Neuronal stem cell (in vitro differentiated cells): ENCODE measurements around the gene GNG13.
A peak's percentile ranks its signal among the peaks of the same experiment; 100 is the strongest.

ENCODE experiments used
- DNase-seq: peaks from one replicate; pipeline ENCODE4 v3.0.0-alpha.2; 2013; ENCODE audit warnings: low spot score
- H2AFZ ChIP-seq: one replicate; pipeline ENCODE4 v1.6.1; 2013; ENCODE audit warnings: mild to moderate bottlenecking, low read length, inconsistent platforms
- H2AK5ac ChIP-seq: 2 replicates; pipeline ENCODE4 v1.6.1; 2013; ENCODE audit warnings: low read depth, mild to moderate bottlenecking, inconsistent platforms, low read length, moderate library complexity, mixed read lengths
- H2BK120ac ChIP-seq: 2 replicates; pipeline ENCODE4 v1.6.1; 2013; ENCODE audit warnings: low read depth, mild to moderate bottlenecking, inconsistent platforms, low read length, moderate library complexity, mixed read lengths
- H2BK12ac ChIP-seq: one replicate; pipeline ENCODE4 v1.6.1; 2013; ENCODE audit warnings: low read length, inconsistent platforms
- H2BK15ac ChIP-seq: 2 replicates; pipeline ENCODE4 v1.6.1; 2013; ENCODE audit warnings: mild to moderate bottlenecking, low read length, inconsistent platforms, mixed read lengths
- H2BK5ac ChIP-seq: one replicate; pipeline ENCODE4 v1.6.1; 2013; ENCODE audit warnings: inconsistent platforms, mild to moderate bottlenecking, low read length, moderate library complexity
- H3K14ac ChIP-seq: one replicate; pipeline ENCODE4 v1.6.1; 2013; ENCODE audit warnings: low read length, inconsistent platforms
- H3K18ac ChIP-seq: 2 replicates; pipeline ENCODE4 v1.6.1; 2013; ENCODE audit warnings: low read length, inconsistent platforms
- H3K23ac ChIP-seq: 2 replicates; pipeline ENCODE4 v1.6.1; 2013; ENCODE audit warnings: low read depth, mild to moderate bottlenecking, mixed read lengths, low read length, inconsistent platforms; ENCODE audit not compliant: poor library complexity
- H3K27ac ChIP-seq: replicated peaks from 3 replicates; pipeline ENCODE4 v1.5.1; 2013; ENCODE audit warnings: low read length, inconsistent platforms
- H3K27me3 ChIP-seq, 3 experiments: 2 replicates each; pipeline ENCODE4 v1.6.1; 2013; ENCODE audit warnings: low read length in 3 of 3, mild to moderate bottlenecking in 2 of 3, inconsistent platforms in 1 of 3, low read depth in 1 of 3, mixed read lengths in 1 of 3, moderate library complexity in 1 of 3; ENCODE audit not compliant: control insufficient read depth in 3 of 3, insufficient read depth in 3 of 3
- H3K36me3 ChIP-seq, 2 donors: replicated peaks in 1 of 2; 2 replicates each; pipeline ENCODE4 v1.6.1; 2013; ENCODE audit warnings: low read length in 2 of 2; ENCODE audit not compliant: control insufficient read depth in 2 of 2, insufficient read depth in 2 of 2
- H3K4ac ChIP-seq: 2 replicates; pipeline ENCODE4 v1.6.1; 2013; ENCODE audit warnings: inconsistent platforms, mild to moderate bottlenecking, low read length, moderate library complexity
- H3K4me1 ChIP-seq, 2 donors: 1 replicate in 1 of 2; 2 replicates in 1 of 2; pipeline ENCODE4 v1.6.1; 2013; ENCODE audit warnings: low read length in 2 of 2, low read depth in 1 of 2; ENCODE audit not compliant: control insufficient read depth in 2 of 2, insufficient read depth in 1 of 2
- H3K4me2 ChIP-seq: one replicate; pipeline ENCODE4 v1.6.1; 2013; ENCODE audit warnings: mild to moderate bottlenecking, low read length, inconsistent platforms; ENCODE audit not compliant: insufficient read depth, poor library complexity, severe bottlenecking
- H3K4me3 ChIP-seq, 2 donors: 2 replicates each; pipeline ENCODE4 v1.5.1; 2013; ENCODE audit warnings: low read length in 2 of 2, mild to moderate bottlenecking in 2 of 2, inconsistent platforms in 1 of 2, moderate library complexity in 1 of 2
- H3K79me1 ChIP-seq: one replicate; pipeline ENCODE4 v1.6.1; 2013; ENCODE audit warnings: low read depth, mild to moderate bottlenecking, inconsistent platforms, low read length, moderate library complexity
- H3K9ac ChIP-seq: one replicate; pipeline ENCODE4 v1.6.1; 2013; ENCODE audit warnings: mild to moderate bottlenecking, low read depth, low read length, inconsistent platforms; ENCODE audit not compliant: poor library complexity
- H3K9me3 ChIP-seq, 2 donors: replicated peaks in 1 of 2; 2 replicates each; pipeline versions ENCODE3 to v1.6.1; 2013; ENCODE audit warnings: low read length in 2 of 2, mild to moderate bottlenecking in 2 of 2, inconsistent platforms in 1 of 2, low read depth in 1 of 2, mixed read lengths in 1 of 2, moderate library complexity in 1 of 2; ENCODE audit not compliant: control insufficient read depth in 2 of 2, insufficient read depth in 1 of 2
- H4K8ac ChIP-seq: one replicate; pipeline ENCODE4 v1.6.1; 2013; ENCODE audit warnings: low read depth, mild to moderate bottlenecking, inconsistent platforms, low read length, moderate library complexity
- H4K91ac ChIP-seq: one replicate; pipeline ENCODE4 v1.6.1; 2013; ENCODE audit warnings: low read length, low read depth, mild to moderate bottlenecking, inconsistent platforms; ENCODE audit not compliant: poor library complexity
- WGBS, 2 donors: extraction: QIAGEN DNeasy Blood & Tissue Kit; methylation state at CpG; one replicate each; pipeline ENCODE4 v1.1.7; 2013; ENCODE audit warnings: missing lambda C conversion rate in 2 of 2, mixed read lengths in 1 of 2; ENCODE audit not compliant: insufficient read length in 2 of 2, insufficient replicate concordance in 1 of 2; ENCODE audit errors: extremely low coverage in 2 of 2; 5-methylcytosine and 5-hydroxymethylcytosine counted together

Gene GNG13

DNA sequence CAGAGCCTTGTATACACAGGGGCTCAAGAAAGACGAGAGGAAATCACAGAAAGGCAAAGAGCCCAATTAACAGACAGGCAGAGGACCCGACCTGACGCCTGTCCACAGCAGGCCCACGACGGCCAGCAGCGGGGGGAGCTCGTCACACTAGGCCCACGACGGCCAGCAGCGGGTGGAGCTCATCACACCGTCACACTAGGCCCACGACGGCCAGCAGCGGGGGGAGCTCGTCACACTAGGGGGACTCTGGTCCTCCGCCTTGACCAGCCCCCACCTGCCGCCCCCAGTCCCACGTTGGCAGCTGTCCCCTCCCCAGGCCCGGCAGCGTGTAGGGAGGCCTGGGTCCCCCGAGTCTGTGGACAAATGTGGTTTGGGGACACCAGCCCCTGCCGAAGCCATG, 23.7 kb upstream of the GNG13 start:
- Histone ChIP-seq H2AFZ (no peak overlapping the region), H2BK5ac (peak overlapping the region; percentile 66), H3K27me3 (peaks cover 0 to 32% (median 0%) of the 10 kb centered on the region in 3 experiments), H2BK120ac (peak overlapping the region; percentile 61), H3K4ac (peak overlapping the region; percentile 89), H4K8ac (peak overlapping the region; percentile 65), H4K91ac (no peak overlapping the region), H3K4me1 (peaks cover 3% of the 10 kb centered on the region in 2 donors), H3K27ac (no peak overlapping the region), H2BK15ac (peak overlapping the region; percentile 92), H3K36me3 (no peaks in the 10 kb centered on the region), H3K4me3 (peak overlapping the region in 1 of 2 donors; percentile 35), H3K23ac (peak overlapping the region; percentile 89), H2BK12ac (no peak overlapping the region), H3K79me1 (peaks cover 2% of the 10 kb centered on the region), H3K14ac (no peak overlapping the region), H3K4me2 (no peak overlapping the region), H3K9me3 (peaks cover 8 to 15% of the 10 kb centered on the region in 2 donors), H3K18ac (peak overlapping the region; percentile 80), H2AK5ac (peak overlapping the region; percentile 95), H3K9ac (no peak overlapping the region)
- no peak for DNase-seq
- no CpG with 5 or more reads among the region's 22 CpGs for WGBS, 2 donors

DNA sequence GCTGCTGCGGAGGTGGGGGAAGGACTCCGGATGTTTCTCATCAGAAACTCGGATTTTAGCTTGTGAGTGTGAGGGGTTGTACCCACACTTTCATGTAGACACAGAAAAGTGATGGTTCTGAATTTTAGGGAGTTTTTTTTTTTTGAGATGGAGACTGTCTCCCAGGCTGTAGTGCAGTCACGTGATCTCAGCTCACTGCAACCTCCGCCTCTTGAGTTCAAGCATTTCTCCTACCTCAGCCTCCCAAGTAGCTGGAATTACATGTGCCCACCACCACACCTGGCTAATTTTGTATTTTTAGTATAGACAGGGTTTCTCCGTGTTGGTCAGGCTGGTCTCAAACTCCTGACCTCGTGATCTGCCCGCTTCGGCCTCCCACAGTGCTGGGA, 22.4 kb upstream of the GNG13 start:
- Histone ChIP-seq H2BK12ac (no peak overlapping the region), H2BK15ac (peak overlapping the region; percentile 62), H3K14ac (no peak overlapping the region), H2AK5ac (no peak overlapping the region), H3K4me3 (no peak overlapping the region), H3K23ac (no peak overlapping the region), H3K27me3 (peaks cover 0 to 28% (median 0%) of the 10 kb centered on the region in 3 experiments), H4K8ac (no peak overlapping the region), H2BK5ac (no peak overlapping the region), H3K18ac (no peak overlapping the region), H3K9ac (no peak overlapping the region), H4K91ac (no peak overlapping the region), H2AFZ (no peak overlapping the region), H3K4me2 (no peak overlapping the region), H3K79me1 (peaks cover 2% of the 10 kb centered on the region), H3K36me3 (no peaks in the 10 kb centered on the region), H3K4ac (no peak overlapping the region), H3K9me3 (peaks cover 8 to 15% of the 10 kb centered on the region in 2 donors), H3K27ac (no peak overlapping the region), H2BK120ac (no peak overlapping the region), H3K4me1 (peaks cover 3% of the 10 kb centered on the region in 2 donors)
- no peak for DNase-seq
- WGBS, 2 donors: no CpG with 5 or more reads among the region's 9 CpGs

DNA sequence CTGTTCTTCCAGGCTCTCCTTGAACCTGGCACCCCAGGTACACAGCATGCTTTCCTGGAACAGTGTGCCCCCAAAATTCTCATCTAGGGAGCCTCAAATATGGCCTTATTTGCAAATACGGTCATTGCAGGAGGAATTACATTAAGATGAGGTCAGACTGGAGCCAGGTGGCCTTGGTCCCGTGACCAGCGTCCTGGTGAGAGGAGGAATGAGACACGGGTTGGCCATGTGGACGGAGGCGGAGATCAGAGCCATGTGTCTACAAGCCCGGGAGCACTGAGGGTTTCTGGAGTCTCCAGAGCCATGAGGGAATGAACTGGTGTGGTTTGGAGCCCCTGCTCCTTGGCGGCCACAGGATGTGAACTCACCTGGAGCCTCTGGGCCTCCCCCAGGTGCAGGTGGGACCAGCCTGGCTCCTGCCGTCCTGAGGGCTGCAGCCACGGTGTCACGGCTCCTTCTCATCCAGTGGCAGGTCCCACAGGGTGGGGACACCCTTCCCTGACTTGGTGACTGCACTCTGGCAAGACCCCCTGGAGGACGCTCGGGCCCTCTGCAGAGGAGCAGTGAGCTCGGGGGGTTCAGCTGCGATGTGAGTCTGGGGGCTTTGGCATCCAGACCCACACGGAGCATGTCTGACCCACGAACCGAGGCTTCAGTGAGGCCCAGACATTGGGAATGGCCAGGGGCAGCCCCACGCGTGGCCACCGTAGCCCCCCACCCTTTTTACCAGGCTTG, 21.8 kb upstream of the GNG13 start:
- Histone ChIP-seq H2AFZ (no peak overlapping the region), H3K4me2 (no peak overlapping the region), H3K27ac (no peak overlapping the region), H3K14ac (peak overlapping the region; percentile 84), H4K91ac (no peak overlapping the region), H3K4me1 (peaks cover 3% of the 10 kb centered on the region in 2 donors), H3K4ac (peak overlapping the region; percentile 55), H3K9me3 (peaks cover 8 to 15% of the 10 kb centered on the region in 2 donors), H2BK120ac (no peak overlapping the region), H3K23ac (peak overlapping the region; percentile 56), H3K36me3 (no peaks in the 10 kb centered on the region), H3K4me3 (no peak overlapping the region), H2BK5ac (no peak overlapping the region), H2BK12ac (no peak overlapping the region), H3K79me1 (peaks cover 2% of the 10 kb centered on the region), H3K18ac (peak overlapping the region; percentile 67), H4K8ac (peak overlapping the region; percentile 68), H3K9ac (no peak overlapping the region), H3K27me3 (peaks cover 0 to 25% (median 0%) of the 10 kb centered on the region in 3 experiments), H2BK15ac (peak overlapping the region; percentile 62), H2AK5ac (peak overlapping the region; percentile 24)
- DNase-seq: no peak
- WGBS, 2 donors: no CpG with 5 or more reads among the region's 21 CpGs

DNA sequence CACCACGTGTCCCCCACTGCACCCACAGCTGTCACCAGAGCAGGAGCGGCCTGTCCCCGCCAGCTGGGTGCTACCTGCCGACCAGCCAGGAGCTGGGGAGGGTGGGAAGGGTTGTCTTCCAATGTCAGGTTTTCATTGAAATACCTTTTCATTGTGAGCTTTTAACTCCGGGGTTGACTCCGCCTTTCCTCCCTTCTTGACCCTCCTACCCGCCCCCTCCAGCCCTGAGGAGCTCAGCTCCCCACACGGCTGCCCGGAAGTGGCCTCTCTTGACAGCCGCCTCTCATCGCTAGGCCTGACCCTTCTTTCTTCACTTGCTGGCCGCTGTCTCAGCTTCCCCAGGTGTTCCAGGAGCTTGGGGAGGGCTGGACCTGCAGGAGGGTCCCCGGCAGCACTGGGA, 21.2 kb upstream of the GNG13 start:
- H3K27me3 ChIP-seq: peaks cover 0 to 20% (median 0%) of the 10 kb centered on the region in 3 experiments
- peaks cover 6 to 15% of the 10 kb centered on the region in 2 donors for H3K9me3 ChIP-seq
- H3K14ac ChIP-seq: peak overlapping the region; percentile 26
- H3K4me3 ChIP-seq: no peak overlapping the region
- no peak overlapping the region for H3K4me2 ChIP-seq
- H2BK12ac ChIP-seq: no peak overlapping the region
- H3K9ac ChIP-seq: no peak overlapping the region
- H3K36me3 ChIP-seq: no peaks in the 10 kb centered on the region
- no peak overlapping the region for H2BK5ac ChIP-seq
- H3K27ac ChIP-seq: no peak overlapping the region
- H4K8ac ChIP-seq: no peak overlapping the region
- H3K18ac ChIP-seq: peak overlapping the region; percentile 23
- peak overlapping the region; percentile 56 for H3K23ac ChIP-seq
- H3K79me1 ChIP-seq: peaks cover 3% of the 10 kb centered on the region
- no peak overlapping the region for H2BK15ac ChIP-seq
- H2BK120ac ChIP-seq: no peak overlapping the region
- no peak for DNase-seq
- no CpG with 5 or more reads among the region's 13 CpGs for WGBS, 2 donors
- peaks cover 3% of the 10 kb centered on the region in 2 donors for H3K4me1 ChIP-seq
- no peak overlapping the region for H2AK5ac ChIP-seq
- no peak overlapping the region for H3K4ac ChIP-seq
- no peak overlapping the region for H4K91ac ChIP-seq
- no peak overlapping the region for H2AFZ ChIP-seq
